Glomerular endothelial cell (primary cell): ENCODE data around the gene TEAD3. TPM values are rescaled to one million over a fixed set of nuclear protein-coding genes. Genes with fewer than 3 reads are reported as not detected.

Experiments
- DNase-seq: peaks from one replicate; pipeline ENCODE4 v3.0.0-alpha.2; 2011; ENCODE audit warnings: low read depth, low spot score; ENCODE audit errors: extremely low read depth
- total RNA-seq: library from RNA; depleted of rRNA; stranded (reverse); fragments of >200 nt; gene quantifications from 2 replicates; pipeline ENCODE4 v1.2.3, GENCODE V29; 2015

The TEAD3 gene
- total RNA-seq, 1 donor from 2014 or later = 4.8 TPM

DNA sequence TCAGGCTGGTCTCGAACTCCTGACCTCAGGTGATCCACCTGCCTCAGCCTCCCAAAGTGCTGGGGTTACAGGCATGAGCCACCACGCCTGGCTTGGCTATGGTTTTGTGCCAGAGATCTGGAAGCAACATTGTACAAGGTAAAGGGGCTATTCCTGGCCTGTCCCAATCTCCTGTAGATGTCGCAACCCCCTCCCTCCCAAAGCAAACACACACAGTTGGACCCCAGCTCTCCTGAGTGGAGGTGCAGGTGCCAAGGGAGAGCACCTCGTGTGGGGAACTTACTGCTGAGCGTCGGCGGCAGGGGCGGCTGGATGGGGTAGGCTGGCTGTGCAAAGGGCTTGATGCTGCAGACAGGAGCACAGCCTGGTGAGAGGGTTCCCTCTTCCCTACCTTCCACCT is 19.9 kb downstream of the TEAD3 start:
- DNase-seq = no peak

DNA sequence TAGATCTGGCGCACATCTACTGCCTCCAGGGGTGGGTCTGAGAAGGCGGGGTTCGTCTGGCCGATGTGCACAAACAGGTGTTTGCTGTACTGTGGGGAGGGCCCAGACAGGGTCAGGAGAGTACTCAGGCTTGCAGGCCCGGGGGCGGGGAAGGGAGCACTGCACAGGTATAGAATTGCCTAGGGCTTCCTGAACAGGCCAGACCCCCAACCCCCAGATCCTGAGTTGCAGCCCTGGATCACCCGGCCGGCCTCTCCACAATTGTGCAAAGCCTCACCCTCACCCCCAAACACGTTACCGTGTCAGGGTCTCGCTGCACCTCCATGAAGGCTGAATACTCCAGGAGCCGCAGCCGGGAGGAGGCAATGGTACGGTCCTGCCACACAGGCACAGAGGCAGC is 20.9 kb downstream of the TEAD3 start:
- no peak for DNase-seq

DNA sequence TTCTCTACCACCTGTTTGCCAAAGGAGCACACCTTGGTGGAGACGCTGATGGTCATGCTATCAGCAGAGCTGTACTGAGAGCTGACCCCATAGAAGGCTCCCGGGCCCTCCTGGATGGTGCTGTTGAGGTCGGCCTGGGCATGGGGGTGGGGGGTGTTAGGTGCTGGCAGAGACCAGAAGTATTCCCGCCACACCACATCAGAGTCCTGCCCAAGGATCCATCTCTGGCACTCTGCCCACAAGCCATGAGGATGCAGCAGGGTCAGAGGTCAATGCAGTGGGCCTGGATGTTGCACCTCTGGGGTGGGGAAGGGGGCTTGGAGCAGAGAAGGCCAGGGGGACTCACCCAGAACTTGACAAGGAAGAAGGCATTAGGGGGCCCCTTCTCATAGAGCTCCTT is 21.3 kb downstream of the TEAD3 start:
- DNase-seq = no peak

GRCh38 chr6:35474942-35475570 is 21.8 kb downstream of the TEAD3 start:
- no peak for DNase-seq

GRCh38 chr6:35474131-35474941 is 22.5 kb downstream of the TEAD3 start:
- no peak for DNase-seq

- no peak for DNase-seq
These were observed 23.1 kb downstream of the TEAD3 start for GRCh38 chr6:35473850-35474130.

DNA sequence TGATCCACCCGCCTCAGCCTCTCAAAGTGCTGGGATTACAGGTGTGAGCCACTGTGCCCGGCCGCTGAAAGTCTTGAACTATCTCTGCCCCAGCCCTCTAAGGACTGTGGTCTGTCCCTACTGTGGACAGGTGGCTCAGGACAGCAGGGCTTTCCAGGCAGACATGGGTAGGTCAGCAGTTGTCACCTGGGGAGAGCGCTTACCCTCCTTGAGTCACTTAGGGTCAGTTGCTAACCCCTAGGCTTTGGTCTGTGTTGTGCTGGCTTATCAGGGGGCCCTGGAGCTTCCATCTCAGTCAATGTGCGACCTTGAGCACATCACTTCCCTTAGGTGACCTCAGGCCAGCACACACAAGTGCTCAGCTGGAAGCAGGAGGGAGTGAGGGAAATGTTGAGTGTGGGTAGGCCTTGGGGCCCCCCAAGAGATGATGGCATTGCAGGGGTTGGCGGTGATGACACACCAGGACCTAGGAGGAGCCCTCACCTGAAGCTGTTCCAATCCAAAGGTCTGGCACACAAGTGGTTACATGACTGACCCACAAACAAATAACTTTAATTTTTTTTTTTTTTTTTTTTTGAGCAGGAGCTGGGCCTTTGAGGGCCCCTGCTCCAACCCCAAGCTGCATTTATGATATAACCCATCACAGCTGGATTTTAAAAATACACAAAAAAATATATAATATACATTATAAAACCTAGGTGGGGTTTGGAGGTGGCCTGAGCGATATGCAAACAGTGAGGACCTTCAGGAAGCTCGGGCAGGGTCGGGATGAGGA is 23.6 kb downstream of the TEAD3 start:
- DNase-seq = no peak

DNA sequence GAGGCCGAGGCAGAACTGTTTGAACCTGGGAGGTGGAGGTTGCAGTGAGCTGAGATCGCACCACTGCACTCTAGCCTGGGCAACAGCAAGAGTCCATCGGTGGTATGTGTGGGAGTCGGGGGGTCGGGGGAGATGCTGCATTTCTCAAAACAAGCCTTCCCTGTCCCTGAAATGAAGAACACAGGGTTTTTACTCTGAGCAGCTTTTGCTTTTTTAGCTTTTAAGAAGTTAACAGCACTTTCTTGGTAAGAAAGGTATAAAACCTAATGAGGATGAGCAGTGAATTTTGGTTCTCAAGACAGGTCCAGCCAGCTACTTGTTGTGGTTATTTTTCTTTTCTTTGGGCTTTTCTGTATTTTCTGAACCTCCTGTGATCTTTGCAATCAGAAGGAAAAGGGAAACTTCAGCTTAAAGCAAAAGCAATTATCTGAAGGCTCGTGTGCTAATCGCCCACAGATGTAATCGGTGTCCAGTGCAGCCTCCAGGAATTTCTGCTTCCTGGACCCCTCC is 25.0 kb downstream of the TEAD3 start:
- no peak for DNase-seq

DNA sequence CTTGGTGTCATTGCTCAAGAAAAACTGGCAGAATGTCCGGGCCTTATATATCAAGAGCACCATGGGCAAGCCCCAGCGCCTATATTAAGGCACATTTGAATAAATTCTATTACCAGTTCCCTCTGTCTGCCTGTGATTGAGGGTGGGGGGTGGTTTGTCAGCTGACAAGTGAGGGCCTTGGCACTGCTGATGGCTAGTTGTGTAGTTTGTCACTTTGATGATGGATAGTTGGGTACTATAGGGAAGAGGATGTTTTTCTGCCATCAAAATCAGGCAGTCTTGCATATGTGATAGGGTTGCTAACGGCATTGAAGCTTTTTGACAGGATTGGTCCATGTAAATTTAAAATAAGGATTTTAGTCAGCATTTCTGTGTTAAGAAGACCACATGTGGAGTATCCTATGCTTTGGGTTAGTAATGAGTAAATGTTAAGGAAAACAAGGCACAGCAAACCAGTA is 26.2 kb downstream of the TEAD3 start:
- DNase-seq = no peak

DNA sequence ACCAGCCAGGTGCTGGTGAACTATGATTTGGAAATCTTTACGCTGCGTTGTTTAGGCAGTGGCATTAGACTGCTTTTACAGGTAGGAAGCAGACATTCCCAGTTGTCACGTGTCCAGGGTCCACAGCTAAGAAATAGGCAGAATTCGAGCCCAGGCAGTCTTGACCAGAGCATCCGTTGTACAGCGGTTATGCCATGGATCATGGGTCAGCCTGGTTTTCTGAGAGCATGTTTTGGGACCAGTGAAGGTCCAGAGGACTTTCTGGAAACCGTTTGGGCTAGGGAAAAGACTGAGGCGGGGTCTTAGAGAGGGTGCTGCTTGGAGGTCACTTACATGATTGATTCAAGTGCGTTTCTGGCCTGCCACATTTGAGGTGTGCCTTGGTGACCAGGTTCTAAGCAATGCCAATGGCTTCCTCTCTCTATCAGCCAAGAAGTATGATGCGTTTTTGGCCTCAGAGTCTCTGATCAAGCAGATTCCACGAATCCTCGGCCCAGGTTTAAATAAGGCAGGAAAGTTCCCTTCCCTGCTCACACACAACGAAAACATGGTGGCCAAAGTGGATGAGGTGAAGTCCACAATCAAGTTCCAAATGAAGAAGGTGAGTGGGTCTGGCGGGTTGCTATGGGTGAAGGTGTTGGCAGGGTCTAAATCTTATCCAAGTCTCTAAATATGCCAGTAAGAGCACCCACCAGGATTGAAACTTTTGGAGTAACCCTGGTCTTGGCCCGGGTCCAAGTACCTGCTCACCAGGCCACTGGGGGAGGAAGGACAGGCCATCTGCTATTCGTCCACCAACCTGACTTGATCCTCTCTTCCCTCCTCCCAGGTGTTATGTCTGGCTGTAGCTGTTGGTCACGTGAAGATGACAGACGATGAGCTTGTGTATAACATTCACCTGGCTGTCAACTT is 26.9 kb downstream of the TEAD3 start:
- no peak for DNase-seq

- no peak for DNase-seq
These were observed 27.7 kb downstream of the TEAD3 start for GRCh38 chr6:35468980-35469750.

- peak; percentile 88 for DNase-seq
These were observed 28.5 kb downstream of the TEAD3 start, which contains the start of gene RPL10A for GRCh38 chr6:35468181-35468979. RPL10A (plus strand) TSS chr6:35468401; CDS start chr6:35468435, 34 bp downstream.

GRCh38 chr6:35465646-35466045 is 31.2 kb downstream of the TEAD3 start:
- DNase-seq = no peak

GRCh38 chr6:35463292-35463691 is 33.6 kb downstream of the TEAD3 start:
- no peak for DNase-seq

- DNase-seq = no peak
These were observed 35.6 kb downstream of the TEAD3 start for GRCh38 chr6:35461270-35461669.

- no peak for DNase-seq
These were observed 39.0 kb downstream of the TEAD3 start for GRCh38 chr6:35457907-35458306.

DNA sequence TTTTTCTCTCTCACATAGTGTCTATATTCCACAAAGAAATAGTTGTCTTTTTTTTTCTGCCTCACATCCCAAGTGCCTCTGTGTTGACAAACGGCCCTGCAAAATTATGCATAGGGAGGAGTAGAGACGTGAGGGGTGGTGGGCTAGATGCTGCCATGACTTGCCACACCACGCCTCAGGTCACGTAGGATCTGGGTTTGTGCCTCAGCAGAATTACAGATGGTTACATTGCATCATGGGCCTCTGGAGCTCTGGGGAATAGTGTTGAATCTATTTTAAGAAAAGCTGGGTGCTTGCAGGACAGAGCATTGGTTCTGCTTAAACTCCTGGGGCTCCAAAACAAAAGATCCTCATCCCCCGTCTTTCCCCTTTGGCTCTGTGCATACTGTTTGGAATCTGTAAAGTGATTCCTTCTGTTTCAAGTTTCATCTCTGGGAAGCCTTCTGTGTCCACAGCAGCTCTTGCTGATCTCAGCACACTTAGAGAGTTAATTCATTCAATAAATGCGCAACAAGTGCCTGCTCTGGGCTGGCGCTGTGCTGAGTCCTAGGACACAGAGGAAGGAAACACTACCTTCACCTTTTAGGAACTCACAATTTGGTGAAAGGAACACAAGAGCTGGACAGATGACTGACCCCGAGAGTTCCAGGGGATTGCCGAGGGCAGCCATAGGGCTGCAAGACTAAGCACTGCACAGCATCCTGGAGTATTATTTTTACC is 42.3 kb downstream of the TEAD3 start:
- no peak for DNase-seq

GRCh38 chr6:35453236-35453635 is 43.6 kb downstream of the TEAD3 start:
- DNase-seq = no peak
